ENCODE results near the gene CACNA1C. TPM values are rescaled to one million over a fixed set of nuclear protein-coding genes. Genes with fewer than 3 reads are reported as not detected.
A peak's percentile ranks its signal among the peaks of the same experiment; 100 is the strongest.

CACNA1C gene
- polyA plus RNA-seq, 4 donors, result 0.67 to 2.5 (median 2.0) TPM

- H3K4me3 ChIP-seq (ENCODE audit: low read depth in 1 of 3, low read length in 3 of 3), result no peak overlapping the region
- no peaks in the 10 kb centered on the region for H3K36me3 ChIP-seq (ENCODE audit: control insufficient read depth in 3 of 3, insufficient read depth in 2 of 3, low read depth in 1 of 3, low read length in 3 of 3)
- 87 to 88% (median 88%) methylated on average over 10 of the region's 10 CpGs for WGBS, 3 donors
- DNase-seq (no peak), FAIRE-seq (no peak)
- H3K4me1 ChIP-seq (ENCODE audit: control insufficient read depth in 3 of 3, insufficient read depth in 2 of 3, low read depth in 1 of 3, low read length in 2 of 3), result peaks cover 0 to 7% (median 0%) of the 10 kb centered on the region in 3 donors
- no peaks in the 10 kb centered on the region for H3K9me3 ChIP-seq (ENCODE audit: control insufficient read depth in 2 of 2, insufficient read depth in 1 of 2, low read depth in 1 of 2, low read length in 1 of 2)
- H3K27me3 ChIP-seq (ENCODE audit: control insufficient read depth in 3 of 3, insufficient read depth in 3 of 3, low read length in 3 of 3), result no peaks in the 10 kb centered on the region
- H3K27ac ChIP-seq (ENCODE audit: low read depth in 1 of 3, low read length in 2 of 3), result no peak overlapping the region
Observed at GRCh38 chr12:2246358-2246757, 193.6 kb downstream of the CACNA1C start.

GRCh38 chr12:2247120-2247519, 194.3 kb downstream of the CACNA1C start:
- WGBS, 3 donors, result 72 to 81% (median 78%) methylated on average over 7 of the region's 7 CpGs
- Histone ChIP-seq H3K27me3 (ENCODE audit: control insufficient read depth in 3 of 3, insufficient read depth in 3 of 3, low read length in 3 of 3) (no peaks in the 10 kb centered on the region), H3K36me3 (ENCODE audit: control insufficient read depth in 3 of 3, insufficient read depth in 2 of 3, low read depth in 1 of 3, low read length in 3 of 3) (no peaks in the 10 kb centered on the region), H3K9me3 (ENCODE audit: control insufficient read depth in 2 of 2, insufficient read depth in 1 of 2, low read depth in 1 of 2, low read length in 1 of 2) (no peaks in the 10 kb centered on the region), H3K4me1 (ENCODE audit: control insufficient read depth in 3 of 3, insufficient read depth in 2 of 3, low read depth in 1 of 3, low read length in 2 of 3) (peaks cover 0 to 7% (median 0%) of the 10 kb centered on the region in 3 donors), H3K27ac (ENCODE audit: low read depth in 1 of 3, low read length in 2 of 3) (no peak overlapping the region), H3K4me3 (ENCODE audit: low read depth in 1 of 3, low read length in 3 of 3) (no peak overlapping the region)
- DNase-seq, result no peak
- FAIRE-seq, result no peak

- FAIRE-seq, result no peak
- no peaks in the 10 kb centered on the region for H3K27me3 ChIP-seq (ENCODE audit: control insufficient read depth in 3 of 3, insufficient read depth in 3 of 3, low read length in 3 of 3)
- DNase-seq, result no peak
- H3K36me3 ChIP-seq (ENCODE audit: control insufficient read depth in 3 of 3, insufficient read depth in 2 of 3, low read depth in 1 of 3, low read length in 3 of 3), result no peaks in the 10 kb centered on the region
- peaks cover 0 to 7% (median 0%) of the 10 kb centered on the region in 3 donors for H3K4me1 ChIP-seq (ENCODE audit: control insufficient read depth in 3 of 3, insufficient read depth in 2 of 3, low read depth in 1 of 3, low read length in 2 of 3)
- no peaks in the 10 kb centered on the region for H3K9me3 ChIP-seq (ENCODE audit: control insufficient read depth in 2 of 2, insufficient read depth in 1 of 2, low read depth in 1 of 2, low read length in 1 of 2)
- H3K27ac ChIP-seq (ENCODE audit: low read depth in 1 of 3, low read length in 2 of 3), result peak overlapping the region in 1 of 3 donors; percentile 4
- 54 to 69% (median 64%) methylated on average over 5 of the region's 5 CpGs for WGBS, 3 donors
- H3K4me3 ChIP-seq (ENCODE audit: low read depth in 1 of 3, low read length in 3 of 3), result no peak overlapping the region
Observed at GRCh38 chr12:2247596-2247995, 194.8 kb downstream of the CACNA1C start.

GRCh38 chr12:2248087-2248900, 195.5 kb downstream of the CACNA1C start:
- WGBS, 3 donors, result 75 to 88% (median 84%) methylated on average over 17 of the region's 17 CpGs
- peaks cover 0 to 7% (median 0%) of the 10 kb centered on the region in 3 donors for H3K4me1 ChIP-seq (ENCODE audit: control insufficient read depth in 3 of 3, insufficient read depth in 2 of 3, low read depth in 1 of 3, low read length in 2 of 3)
- no peaks in the 10 kb centered on the region for H3K27me3 ChIP-seq (ENCODE audit: control insufficient read depth in 3 of 3, insufficient read depth in 3 of 3, low read length in 3 of 3)
- DNase-seq (no peak), FAIRE-seq (no peak)
- H3K36me3 ChIP-seq (ENCODE audit: control insufficient read depth in 3 of 3, insufficient read depth in 2 of 3, low read depth in 1 of 3, low read length in 3 of 3), result no peaks in the 10 kb centered on the region
- H3K4me3 ChIP-seq (ENCODE audit: low read depth in 1 of 3, low read length in 3 of 3), result no peak overlapping the region
- peak overlapping the region in 2 of 3 donors; percentile 10 to 71 for H3K27ac ChIP-seq (ENCODE audit: low read depth in 1 of 3, low read length in 2 of 3)
- no peaks in the 10 kb centered on the region for H3K9me3 ChIP-seq (ENCODE audit: control insufficient read depth in 2 of 2, insufficient read depth in 1 of 2, low read depth in 1 of 2, low read length in 1 of 2)

GRCh38 chr12:2248901-2249381, 196.2 kb downstream of the CACNA1C start:
- Histone ChIP-seq H3K4me1 (ENCODE audit: control insufficient read depth in 3 of 3, insufficient read depth in 2 of 3, low read depth in 1 of 3, low read length in 2 of 3) (peaks cover 0 to 7% (median 0%) of the 10 kb centered on the region in 3 donors), H3K27me3 (ENCODE audit: control insufficient read depth in 3 of 3, insufficient read depth in 3 of 3, low read length in 3 of 3) (no peaks in the 10 kb centered on the region), H3K36me3 (ENCODE audit: control insufficient read depth in 3 of 3, insufficient read depth in 2 of 3, low read depth in 1 of 3, low read length in 3 of 3) (no peaks in the 10 kb centered on the region), H3K27ac (ENCODE audit: low read depth in 1 of 3, low read length in 2 of 3) (peak overlapping the region in 2 of 3 donors; percentile 10 to 71), H3K9me3 (ENCODE audit: control insufficient read depth in 2 of 2, insufficient read depth in 1 of 2, low read depth in 1 of 2, low read length in 1 of 2) (no peaks in the 10 kb centered on the region), H3K4me3 (ENCODE audit: low read depth in 1 of 3, low read length in 3 of 3) (no peak overlapping the region)
- DNase-seq (no peak), FAIRE-seq (no peak)
- WGBS, 3 donors, result 71 to 78% (median 76%) methylated on average over 8 of the region's 8 CpGs

- Histone ChIP-seq H3K9me3 (ENCODE audit: control insufficient read depth in 2 of 2, insufficient read depth in 1 of 2, low read depth in 1 of 2, low read length in 1 of 2) (peaks cover 0 to 1% of the 10 kb centered on the region in 2 donors), H3K27ac (ENCODE audit: low read depth in 1 of 3, low read length in 2 of 3) (peak overlapping the region in 1 of 3 donors; percentile 32), H3K27me3 (ENCODE audit: control insufficient read depth in 3 of 3, insufficient read depth in 3 of 3, low read length in 3 of 3) (no peaks in the 10 kb centered on the region), H3K4me1 (ENCODE audit: control insufficient read depth in 3 of 3, insufficient read depth in 2 of 3, low read depth in 1 of 3, low read length in 2 of 3) (peaks cover 0 to 7% (median 0%) of the 10 kb centered on the region in 3 donors), H3K36me3 (ENCODE audit: control insufficient read depth in 3 of 3, insufficient read depth in 2 of 3, low read depth in 1 of 3, low read length in 3 of 3) (no peaks in the 10 kb centered on the region), H3K4me3 (ENCODE audit: low read depth in 1 of 3, low read length in 3 of 3) (no peak overlapping the region)
- DNase-seq (no peak), FAIRE-seq (no peak)
- WGBS, 3 donors, result 77 to 86% (median 78%) methylated on average over 5 of the region's 5 CpGs
Observed at GRCh38 chr12:2250797-2251196, 198.0 kb downstream of the CACNA1C start.

- Histone ChIP-seq H3K9me3 (ENCODE audit: control insufficient read depth in 2 of 2, insufficient read depth in 1 of 2, low read depth in 1 of 2, low read length in 1 of 2) (peaks cover 0 to 2% of the 10 kb centered on the region in 2 donors), H3K27ac (ENCODE audit: low read depth in 1 of 3, low read length in 2 of 3) (peak overlapping the region in 1 of 3 donors; percentile 32), H3K36me3 (ENCODE audit: control insufficient read depth in 3 of 3, insufficient read depth in 2 of 3, low read depth in 1 of 3, low read length in 3 of 3) (no peaks in the 10 kb centered on the region), H3K27me3 (ENCODE audit: control insufficient read depth in 3 of 3, insufficient read depth in 3 of 3, low read length in 3 of 3) (no peaks in the 10 kb centered on the region), H3K4me1 (ENCODE audit: control insufficient read depth in 3 of 3, insufficient read depth in 2 of 3, low read depth in 1 of 3, low read length in 2 of 3) (peaks cover 0 to 7% (median 0%) of the 10 kb centered on the region in 3 donors), H3K4me3 (ENCODE audit: low read depth in 1 of 3, low read length in 3 of 3) (no peak overlapping the region)
- DNase-seq, result no peak
- WGBS, 3 donors, result 82 to 85% (median 82%) methylated on average over 8 of the region's 8 CpGs
- no peak for FAIRE-seq
Observed at GRCh38 chr12:2251526-2252209, 198.9 kb downstream of the CACNA1C start.

GRCh38 chr12:2255311-2255710, 202.5 kb downstream of the CACNA1C start:
- 78 to 89% (median 85%) methylated on average over 2 of the region's 2 CpGs for WGBS, 3 donors
- Histone ChIP-seq H3K27ac (ENCODE audit: low read depth in 1 of 3, low read length in 2 of 3) (no peak overlapping the region), H3K36me3 (ENCODE audit: control insufficient read depth in 3 of 3, insufficient read depth in 2 of 3, low read depth in 1 of 3, low read length in 3 of 3) (no peaks in the 10 kb centered on the region), H3K4me1 (ENCODE audit: control insufficient read depth in 3 of 3, insufficient read depth in 2 of 3, low read depth in 1 of 3, low read length in 2 of 3) (no peaks in the 10 kb centered on the region), H3K4me3 (ENCODE audit: low read depth in 1 of 3, low read length in 3 of 3) (no peak overlapping the region), H3K9me3 (ENCODE audit: control insufficient read depth in 2 of 2, insufficient read depth in 1 of 2, low read depth in 1 of 2, low read length in 1 of 2) (peaks cover 0 to 2% of the 10 kb centered on the region in 2 donors), H3K27me3 (ENCODE audit: control insufficient read depth in 3 of 3, insufficient read depth in 3 of 3, low read length in 3 of 3) (no peaks in the 10 kb centered on the region)
- no peak for FAIRE-seq
- DNase-seq, result no peak
